Fibroblast of skin of scalp (primary cell): ENCODE measurements around the gene DAB1.

Experiments used
- DNase-seq: peaks from one replicate; pipeline ENCODE4 v3.0.0-alpha.2; 2013

Gene DAB1

GRCh38 chr1:57214951-57215575, 208.8 kb downstream of the DAB1 start:
- no peak for DNase-seq

GRCh38 chr1:57210881-57211280, 213.0 kb downstream of the DAB1 start:
- no peak for DNase-seq

GRCh38 chr1:57209495-57209894, 214.4 kb downstream of the DAB1 start:
- no peak for DNase-seq

- no peak for DNase-seq
These were observed 215.0 kb downstream of the DAB1 start for GRCh38 chr1:57208741-57209302.

- DNase-seq: no peak
These were observed 217.8 kb downstream of the DAB1 start for GRCh38 chr1:57206038-57206437.

- DNase-seq: no peak
These were observed 218.7 kb downstream of the DAB1 start for GRCh38 chr1:57204942-57205787.

- DNase-seq: no peak
These were observed 219.8 kb downstream of the DAB1 start for GRCh38 chr1:57204091-57204490.

- DNase-seq: no peak
These were observed 221.6 kb downstream of the DAB1 start for GRCh38 chr1:57202241-57202640.

- DNase-seq: no peak
These were observed 224.9 kb downstream of the DAB1 start for GRCh38 chr1:57198912-57199311.

GRCh38 chr1:57195436-57195941, 228.4 kb downstream of the DAB1 start:
- DNase-seq: no peak

- no peak for DNase-seq
These were observed 231.6 kb downstream of the DAB1 start for GRCh38 chr1:57192222-57192621.

GRCh38 chr1:57190898-57191297, 233.0 kb downstream of the DAB1 start:
- no peak for DNase-seq

GRCh38 chr1:57188168-57188567, 235.7 kb downstream of the DAB1 start:
- no peak for DNase-seq

- DNase-seq: no peak
These were observed 237.4 kb downstream of the DAB1 start for GRCh38 chr1:57186455-57186854.

- DNase-seq: no peak
These were observed 244.9 kb downstream of the DAB1 start for GRCh38 chr1:57179001-57179400.

- no peak for DNase-seq
These were observed 248.4 kb downstream of the DAB1 start for GRCh38 chr1:57175506-57175905.

- DNase-seq: no peak
These were observed 251.8 kb downstream of the DAB1 start for GRCh38 chr1:57172040-57172439.

- no peak for DNase-seq
These were observed 255.9 kb downstream of the DAB1 start for GRCh38 chr1:57167997-57168396.

GRCh38 chr1:57165546-57165945, 258.3 kb downstream of the DAB1 start:
- peak; percentile 9 for DNase-seq

GRCh38 chr1:57164584-57164983, 259.3 kb downstream of the DAB1 start:
- DNase-seq: no peak

GRCh38 chr1:57163789-57164188, 260.1 kb downstream of the DAB1 start:
- DNase-seq: no peak

- DNase-seq: no peak
These were observed 260.5 kb downstream of the DAB1 start for GRCh38 chr1:57163325-57163724.

- no peak for DNase-seq
These were observed 261.1 kb downstream of the DAB1 start for GRCh38 chr1:57162607-57163261.
